HepG2 (cell line): Measurements from ENCODE around the gene COL27A1. TPM values are rescaled to one million over a fixed set of nuclear protein-coding genes. Genes with fewer than 3 reads are reported as not detected.

Experiments used
- ATAC-seq: fragments of 200-7000 bp; cut with Tn5 transposase; 3 replicates; pipeline ENCODE4 v1.9.1; 2020; ENCODE audit warnings: mild to moderate bottlenecking, moderate library complexity
- BruUV-seq: library from RNA; stranded (reverse); fragments of 400-500 nt; replicated peaks from 2 replicates; lab custom pipeline; 2021; lab: Mats Ljungman, UMichigan
- CTCF ChIA-PET: fragments of 300-600 bp; formaldehyde crosslinking; extraction: SDS; loops from one replicate; lab custom pipeline; 2021; ENCODE audit warnings: low total read pairs, inconsistent platforms, low intra/inter-chr PET ratio; lab: Yijun Ruan, JAX
- POLR2A ChIA-PET: fragments of 350-600 bp; sonication (Branson Sonifier 250); formaldehyde crosslinking; loops from one replicate; lab custom pipeline; 2020; ENCODE audit warnings: antibody characterized with exemption, inconsistent platforms; lab: Yijun Ruan, JAX
- DNase-seq: peaks from one replicate; pipeline ENCODE4 v3.0.0-alpha.2; 2015; ENCODE audit warnings: low spot score
- FAIRE-seq: peaks from 3 replicates; lab custom pipeline; 2011; peaks lifted over from hg19 to GRCh38; lab: Jason Lieb, UNC
- H2AFZ ChIP-seq: one replicate; pipeline ENCODE4 v1.6.1; 2011; ENCODE audit warnings: low read length, inconsistent platforms
- H3K27ac ChIP-seq: fragments of 300-600 bp; 3 replicates; pipeline ENCODE4 v1.8.0; 2011; ENCODE audit warnings: mixed run types, mild to moderate bottlenecking, mixed read lengths, low read length, inconsistent platforms; ENCODE audit not compliant: insufficient read depth; ENCODE audit errors: extremely low read length
- H3K27me3 ChIP-seq, 2 experiments: fragments of 200-600 bp in 1 of 2; 2 replicates in 1 of 2; 3 replicates in 1 of 2; pipeline versions ENCODE4 v1.6.0 to v1.8.0; 2011; ENCODE audit warnings: low read length in 2 of 2, mild to moderate bottlenecking in 2 of 2, moderate library complexity in 2 of 2, inconsistent platforms in 1 of 2; ENCODE audit not compliant: insufficient read depth in 2 of 2, control insufficient read depth in 1 of 2
- H3K36me3 ChIP-seq, 2 experiments: fragments of 200-600 bp in 1 of 2; replicated peaks in 1 of 2; 2 replicates in 1 of 2; 3 replicates in 1 of 2; pipeline versions ENCODE4 v1.5.1 to v1.8.0; 2011; ENCODE audit warnings: low read length in 2 of 2, inconsistent platforms in 1 of 2; ENCODE audit not compliant: insufficient read depth in 2 of 2, control insufficient read depth in 1 of 2
- H3K4me1 ChIP-seq: 2 replicates; pipeline ENCODE4 v1.5.1; 2012; ENCODE audit warnings: low read length, inconsistent platforms; ENCODE audit not compliant: insufficient read depth
- H3K4me2 ChIP-seq: 2 replicates; pipeline ENCODE4 v1.6.0; 2011; ENCODE audit warnings: low read depth, low read length, inconsistent platforms
- H3K4me3 ChIP-seq, 3 experiments: fragments of 200-600 bp in 1 of 3; sonication (generic), shearing (Covaris generic) in 1 of 3; replicated peaks in 1 of 3; 2 replicates each; pipeline ENCODE4 v1.5.1; 2011 to 2016; ENCODE audit warnings: low read length in 3 of 3, inconsistent platforms in 2 of 3, low read depth in 2 of 3, mild to moderate bottlenecking in 2 of 3, control low read depth in 1 of 3, mixed read lengths in 1 of 3; ENCODE audit not compliant: insufficient read depth in 1 of 3
- H3K79me2 ChIP-seq: one replicate; pipeline ENCODE4 v1.6.1; 2011; ENCODE audit warnings: low read length, inconsistent platforms; ENCODE audit not compliant: insufficient read depth
- H3K9ac ChIP-seq: 2 replicates; pipeline ENCODE4 v1.6.0; 2011; ENCODE audit warnings: mild to moderate bottlenecking, low read depth, low read length, inconsistent platforms; ENCODE audit not compliant: insufficient read depth
- H3K9me3 ChIP-seq: 2 replicates; pipeline ENCODE4 v1.5.1; 2012; ENCODE audit warnings: mild to moderate bottlenecking, low read length
- H4K20me1 ChIP-seq: 2 replicates; pipeline ENCODE4 v1.6.0; 2011; ENCODE audit warnings: inconsistent platforms, mild to moderate bottlenecking, low read length, moderate library complexity; ENCODE audit not compliant: insufficient read depth
- ATRX ChIP-seq: sonication (generic); formaldehyde crosslinking; IDR thresholded peaks from 2 replicates; pipeline ENCODE4 v1.4.0; 2020; ENCODE audit warnings: missing genetic modification reagents, borderline replicate concordance
- CAMTA2 ChIP-seq: sonication (generic); formaldehyde crosslinking; IDR thresholded peaks from 2 replicates; pipeline ENCODE4 v1.4.0; 2020; ENCODE audit warnings: mild to moderate bottlenecking, missing genetic modification reagents, borderline replicate concordance
- HNRNPL ChIP-seq: fragments of 200-400 bp; formaldehyde crosslinking; IDR thresholded peaks from 2 replicates; pipeline ENCODE4 v1.6.1; 2017; ENCODE audit warnings: mild to moderate bottlenecking, low read depth, low read length
- KDM5A ChIP-seq: fragments of 200-600 bp; sonication (generic); IDR thresholded peaks from 2 replicates; pipeline ENCODE4 v1.7.0; 2018; ENCODE audit warnings: antibody characterized with exemption, mild to moderate bottlenecking, low read length, borderline replicate concordance
- KDM5B ChIP-seq: sonication (generic); formaldehyde crosslinking; IDR thresholded peaks from 2 replicates; pipeline ENCODE4 v1.4.0; 2020; ENCODE audit warnings: missing genetic modification reagents, mild to moderate bottlenecking, borderline replicate concordance
- NFE2 ChIP-seq: sonication (generic); formaldehyde crosslinking; IDR thresholded peaks from 2 replicates; pipeline ENCODE4 v1.4.0; 2020; ENCODE audit warnings: missing genetic modification reagents
- RBM39 ChIP-seq: fragments of 200-400 bp; formaldehyde crosslinking; IDR thresholded peaks from one replicate; pipeline ENCODE4 v1.6.1; 2018; ENCODE audit warnings: antibody characterized with exemption, mild to moderate bottlenecking, low read depth, low read length; ENCODE audit not compliant: poor library complexity, severe bottlenecking
- XRCC5 ChIP-seq: fragments of 200-400 bp; formaldehyde crosslinking; optimal IDR thresholded peaks from 2 replicates; pipeline ENCODE3; 2017; ENCODE audit warnings: mild to moderate bottlenecking, low read length
- ZNF143 ChIP-seq: sonication (generic); formaldehyde crosslinking; IDR thresholded peaks from 2 replicates; pipeline ENCODE4 v1.4.0; 2020; ENCODE audit warnings: missing genetic modification reagents
- ZNF781 ChIP-seq: sonication (generic); formaldehyde crosslinking; IDR thresholded peaks from 2 replicates; pipeline ENCODE4 v1.5.1; 2020; ENCODE audit warnings: borderline replicate concordance, mild to moderate bottlenecking, missing genetic modification reagents; ENCODE audit errors: not compliant biosample characterization
- WGBS: methylation state at CpG from one replicate; pipeline ENCODE4 v1.1.6; 2017; ENCODE audit warnings: low lambda C conversion rate; 5-methylcytosine and 5-hydroxymethylcytosine counted together
- in situ Hi-C: cut with HindIII; loops from 2 replicates; pipeline ENCODE4 v1.10.0; 2017; ENCODE audit warnings: low pct_unique_long_range_greater_than_20kb; ENCODE audit not compliant: extremely low pct_ligation_motif_present
- intact Hi-C: fragments of 100-400 bp; cut with micrococcal nuclease; formaldehyde crosslinking; loops from one replicate; pipeline ENCODE4 v1.10.0; 2022; ENCODE audit not compliant: unreplicated experiment
- polyA plus RNA-seq, 8 experiments: library from polyadenylated mRNA; depleted of rRNA in 3 of 8; stranded (reverse) in 7 of 8; unstranded in 1 of 8; fragments of >200 nt; fragmentation: Illumina TruSeq in 4 of 8; extraction: Trizol in 4 of 8; gene quantifications; 2 replicates each; pipeline versions ENCODE4 v1.2.1 to v1.2.3, GENCODE V29; 2011 to 2016; ENCODE audit warnings: low read depth in 4 of 8, missing spikeins in 1 of 8, mixed read lengths in 1 of 8; ENCODE audit not compliant: insufficient read depth in 1 of 8
- total RNA-seq, 5 experiments: library from RNA; depleted of rRNA; stranded (reverse); fragments of >200 nt; fragmentation: Illumina TruSeq; extraction: Trizol; gene quantifications; 2 replicates each; pipeline ENCODE4 v1.2.3, GENCODE V29; 2016; ENCODE audit warnings: low read depth in 1 of 5
- TF ChIP-seq, protein P1 (sequence below): sonication (generic); formaldehyde crosslinking; IDR thresholded peaks from 2 replicates; pipeline ENCODE4 v1.4.0; 2020; ENCODE audit warnings: missing genetic modification reagents, borderline replicate concordance
- TF ChIP-seq, protein P2 (sequence below): sonication (generic); formaldehyde crosslinking; IDR thresholded peaks from 2 replicates; pipeline ENCODE4 v1.5.0; 2020; ENCODE audit warnings: mild to moderate bottlenecking, missing genetic modification reagents, borderline replicate concordance

COL27A1 gene
- total and polyA plus RNA-seq, 2 of the 13 experiments (the other 11 are each of a cell fraction or from before 2014, with no cell fraction given): 71.3 to 89.1 TPM

DNA sequence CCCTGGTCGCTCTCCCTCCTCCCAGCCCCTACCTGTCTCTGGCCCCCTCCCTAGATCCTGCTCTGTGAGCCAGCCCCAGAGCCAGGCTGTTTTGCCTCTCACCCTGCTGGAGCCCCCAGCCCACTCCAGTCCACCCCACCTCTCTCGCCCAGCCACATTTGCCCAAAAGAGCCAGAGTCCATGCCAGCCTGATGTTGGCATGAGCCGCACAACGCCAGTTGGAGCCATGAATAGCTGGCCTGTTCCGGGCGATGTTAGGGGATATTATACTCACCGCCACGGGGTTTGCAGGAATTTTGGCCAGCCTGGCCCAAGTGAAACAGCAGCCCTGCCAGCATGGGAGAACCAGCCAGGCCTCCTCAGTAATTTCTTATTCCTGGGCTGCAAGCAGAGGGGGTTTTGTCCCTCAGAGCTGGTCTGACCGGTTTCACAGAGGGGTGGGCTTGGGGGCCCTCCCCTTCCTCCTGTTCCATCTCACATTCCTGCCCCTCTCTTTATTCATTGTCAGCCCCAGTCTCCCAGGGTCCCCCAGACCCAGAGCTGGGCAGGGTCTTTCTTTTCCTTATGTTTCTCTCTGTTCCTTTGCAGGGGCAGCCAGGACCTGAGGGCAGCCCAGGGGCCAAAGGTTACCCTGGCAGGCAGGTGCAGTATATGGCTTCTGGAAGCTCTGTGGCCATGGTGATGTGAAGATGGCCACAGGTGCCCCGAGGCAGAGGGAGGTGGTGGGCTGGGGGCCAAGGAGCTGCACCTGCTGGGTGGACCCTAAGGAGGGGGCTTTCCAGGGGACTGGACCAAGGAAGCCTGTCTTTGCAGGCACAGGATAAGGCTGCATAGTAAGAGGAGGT is 50.1 kb downstream of the COL27A1 start:
- FAIRE-seq: no peak
- TF ChIP-seq HNRNPL (peak; percentile 75), XRCC5 (no peak), KDM5A (no peak), ZNF143 (CRISPR knock-in tag) (no peak), CAMTA2 (CRISPR knock-in tag) (no peak), KDM5B (no peak), NFE2 (no peak), RBM39 (no peak), ATRX (CRISPR knock-in tag) (no peak), ZNF781 (CRISPR knock-in tag) (no peak)
- TF ChIP-seq, protein P1, sequence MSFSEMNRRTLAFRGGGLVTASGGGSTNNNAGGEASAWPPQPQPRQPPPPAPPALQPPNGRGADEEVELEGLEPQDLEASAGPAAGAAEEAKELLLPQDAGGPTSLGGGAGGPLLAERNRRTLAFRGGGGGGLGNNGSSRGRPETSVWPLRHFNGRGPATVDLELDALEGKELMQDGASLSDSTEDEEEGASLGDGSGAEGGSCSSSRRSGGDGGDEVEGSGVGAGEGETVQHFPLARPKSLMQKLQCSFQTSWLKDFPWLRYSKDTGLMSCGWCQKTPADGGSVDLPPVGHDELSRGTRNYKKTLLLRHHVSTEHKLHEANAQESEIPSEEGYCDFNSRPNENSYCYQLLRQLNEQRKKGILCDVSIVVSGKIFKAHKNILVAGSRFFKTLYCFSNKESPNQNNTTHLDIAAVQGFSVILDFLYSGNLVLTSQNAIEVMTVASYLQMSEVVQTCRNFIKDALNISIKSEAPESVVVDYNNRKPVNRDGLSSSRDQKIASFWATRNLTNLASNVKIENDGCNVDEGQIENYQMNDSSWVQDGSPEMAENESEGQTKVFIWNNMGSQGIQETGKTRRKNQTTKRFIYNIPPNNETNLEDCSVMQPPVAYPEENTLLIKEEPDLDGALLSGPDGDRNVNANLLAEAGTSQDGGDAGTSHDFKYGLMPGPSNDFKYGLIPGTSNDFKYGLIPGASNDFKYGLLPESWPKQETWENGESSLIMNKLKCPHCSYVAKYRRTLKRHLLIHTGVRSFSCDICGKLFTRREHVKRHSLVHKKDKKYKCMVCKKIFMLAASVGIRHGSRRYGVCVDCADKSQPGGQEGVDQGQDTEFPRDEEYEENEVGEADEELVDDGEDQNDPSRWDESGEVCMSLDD (CRISPR knock-in tag): no peak
- TF ChIP-seq, protein P2, sequence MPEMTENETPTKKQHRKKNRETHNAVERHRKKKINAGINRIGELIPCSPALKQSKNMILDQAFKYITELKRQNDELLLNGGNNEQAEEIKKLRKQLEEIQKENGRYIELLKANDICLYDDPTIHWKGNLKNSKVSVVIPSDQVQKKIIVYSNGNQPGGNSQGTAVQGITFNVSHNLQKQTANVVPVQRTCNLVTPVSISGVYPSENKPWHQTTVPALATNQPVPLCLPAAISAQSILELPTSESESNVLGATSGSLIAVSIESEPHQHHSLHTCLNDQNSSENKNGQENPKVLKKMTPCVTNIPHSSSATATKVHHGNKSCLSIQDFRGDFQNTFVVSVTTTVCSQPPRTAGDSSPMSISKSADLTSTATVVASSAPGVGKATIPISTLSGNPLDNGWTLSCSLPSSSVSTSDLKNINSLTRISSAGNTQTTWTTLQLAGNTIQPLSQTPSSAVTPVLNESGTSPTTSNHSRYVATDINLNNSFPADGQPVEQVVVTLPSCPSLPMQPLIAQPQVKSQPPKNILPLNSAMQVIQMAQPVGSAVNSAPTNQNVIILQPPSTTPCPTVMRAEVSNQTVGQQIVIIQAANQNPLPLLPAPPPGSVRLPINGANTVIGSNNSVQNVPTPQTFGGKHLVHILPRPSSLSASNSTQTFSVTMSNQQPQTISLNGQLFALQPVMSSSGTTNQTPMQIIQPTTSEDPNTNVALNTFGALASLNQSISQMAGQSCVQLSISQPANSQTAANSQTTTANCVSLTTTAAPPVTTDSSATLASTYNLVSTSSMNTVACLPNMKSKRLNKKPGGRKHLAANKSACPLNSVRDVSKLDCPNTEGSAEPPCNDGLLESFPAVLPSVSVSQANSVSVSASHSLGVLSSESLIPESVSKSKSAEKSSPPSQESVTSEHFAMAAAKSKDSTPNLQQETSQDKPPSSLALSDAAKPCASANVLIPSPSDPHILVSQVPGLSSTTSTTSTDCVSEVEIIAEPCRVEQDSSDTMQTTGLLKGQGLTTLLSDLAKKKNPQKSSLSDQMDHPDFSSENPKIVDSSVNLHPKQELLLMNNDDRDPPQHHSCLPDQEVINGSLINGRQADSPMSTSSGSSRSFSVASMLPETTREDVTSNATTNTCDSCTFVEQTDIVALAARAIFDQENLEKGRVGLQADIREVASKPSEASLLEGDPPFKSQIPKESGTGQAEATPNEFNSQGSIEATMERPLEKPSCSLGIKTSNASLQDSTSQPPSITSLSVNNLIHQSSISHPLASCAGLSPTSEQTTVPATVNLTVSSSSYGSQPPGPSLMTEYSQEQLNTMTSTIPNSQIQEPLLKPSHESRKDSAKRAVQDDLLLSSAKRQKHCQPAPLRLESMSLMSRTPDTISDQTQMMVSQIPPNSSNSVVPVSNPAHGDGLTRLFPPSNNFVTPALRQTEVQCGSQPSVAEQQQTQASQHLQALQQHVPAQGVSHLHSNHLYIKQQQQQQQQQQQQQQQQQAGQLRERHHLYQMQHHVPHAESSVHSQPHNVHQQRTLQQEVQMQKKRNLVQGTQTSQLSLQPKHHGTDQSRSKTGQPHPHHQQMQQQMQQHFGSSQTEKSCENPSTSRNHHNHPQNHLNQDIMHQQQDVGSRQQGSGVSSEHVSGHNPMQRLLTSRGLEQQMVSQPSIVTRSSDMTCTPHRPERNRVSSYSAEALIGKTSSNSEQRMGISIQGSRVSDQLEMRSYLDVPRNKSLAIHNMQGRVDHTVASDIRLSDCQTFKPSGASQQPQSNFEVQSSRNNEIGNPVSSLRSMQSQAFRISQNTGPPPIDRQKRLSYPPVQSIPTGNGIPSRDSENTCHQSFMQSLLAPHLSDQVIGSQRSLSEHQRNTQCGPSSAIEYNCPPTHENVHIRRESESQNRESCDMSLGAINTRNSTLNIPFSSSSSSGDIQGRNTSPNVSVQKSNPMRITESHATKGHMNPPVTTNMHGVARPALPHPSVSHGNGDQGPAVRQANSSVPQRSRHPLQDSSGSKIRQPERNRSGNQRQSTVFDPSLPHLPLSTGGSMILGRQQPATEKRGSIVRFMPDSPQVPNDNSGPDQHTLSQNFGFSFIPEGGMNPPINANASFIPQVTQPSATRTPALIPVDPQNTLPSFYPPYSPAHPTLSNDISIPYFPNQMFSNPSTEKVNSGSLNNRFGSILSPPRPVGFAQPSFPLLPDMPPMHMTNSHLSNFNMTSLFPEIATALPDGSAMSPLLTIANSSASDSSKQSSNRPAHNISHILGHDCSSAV (CRISPR knock-in tag): no peak

More for the DNA sequence above, 50.1 kb downstream of the COL27A1 start:
- no peak overlapping the region for H3K4me3 ChIP-seq
- peaks cover 24% of the 10 kb centered on the region for H3K4me1 ChIP-seq
- H2AFZ ChIP-seq: no peak overlapping the region
- no peaks in the 10 kb centered on the region for H3K9me3 ChIP-seq
- H3K4me2 ChIP-seq: no peak overlapping the region
- BruUV-seq: no TSS peak
- intact Hi-C loops (no loop called here), in situ Hi-C loops (no loop called here)
- DNase-seq (no peak), ATAC-seq (no peak)
- H4K20me1 ChIP-seq: peaks cover 6% of the 10 kb centered on the region; the same call in 1 of the 2 replicates
- H3K27me3 ChIP-seq: no peaks in the 10 kb centered on the region
- H3K27ac ChIP-seq: no peak overlapping the region
- H3K36me3 ChIP-seq: peaks cover 59 to 97% of the 10 kb centered on the region in 2 experiments
- ChIA-PET CTCF (no interaction called here), POLR2A (no interaction called here)
- no peak overlapping the region for H3K9ac ChIP-seq
- 100% methylated on average over 5 of the region's 10 CpGs for whole genome bisulfite sequencing
- H3K79me2 ChIP-seq: no peaks in the 10 kb centered on the region
